Prostate gland (tissue), 2 donors: ENCODE data around the gene TAF4. TPM values are rescaled to one million over a fixed set of nuclear protein-coding genes. Genes with fewer than 3 reads are reported as not detected.

Experiments used
- DNase-seq: peaks from one replicate; pipeline ENCODE4 v3.0.0-alpha.2; 2019; ENCODE audit warnings: low spot score
- H3K27ac ChIP-seq, 2 donors: fragments of 200-600 bp; sonication (generic); 2 replicates each; pipeline ENCODE4 v1.5.1; 2017 to 2019
- H3K27me3 ChIP-seq: fragments of 200-600 bp; sonication (generic); replicated peaks from 2 replicates; pipeline ENCODE4 v1.5.1; 2019; ENCODE audit not compliant: insufficient read depth
- H3K36me3 ChIP-seq, 2 donors: fragments of 200-600 bp; sonication (generic); 1 replicate in 1 of 2; 2 replicates in 1 of 2; pipeline versions ENCODE4 v1.5.1 to v1.8.1; 2017 to 2019
- H3K4me1 ChIP-seq: fragments of 200-600 bp; sonication (generic); replicated peaks from 2 replicates; pipeline ENCODE4 v1.5.1; 2019
- H3K4me3 ChIP-seq, 2 donors: fragments of 200-600 bp; sonication (generic); 2 replicates each; pipeline ENCODE4 v1.5.1; 2017 to 2019
- H3K9me3 ChIP-seq: fragments of 200-600 bp; sonication (generic); 2 replicates; pipeline ENCODE4 v1.5.1; 2017
- POLR2A ChIP-seq: fragments of 450-650 bp; IDR thresholded peaks from one replicate; pipeline ENCODE4 v1.6.1; 2016; ENCODE audit warnings: antibody characterized with exemption, mild to moderate bottlenecking
- POLR2AphosphoS5 ChIP-seq: sonication (generic); formaldehyde crosslinking; IDR thresholded peaks from one replicate; pipeline ENCODE4 v1.6.1; 2017; ENCODE audit warnings: antibody characterized with exemption
- WGBS: methylation state at CpG from one replicate; pipeline ENCODE4 v1.1.5; 2018; 5-methylcytosine and 5-hydroxymethylcytosine counted together
- intact Hi-C: fragments of 100-400 bp; cut with DNase I; formaldehyde crosslinking; loops from one replicate; pipeline ENCODE4 v1.14.2; 2022
- total RNA-seq, 2 donors: library from RNA; depleted of rRNA; stranded (reverse); fragments of >200 nt; gene quantifications; one replicate each; pipeline ENCODE4 v1.1.0, GENCODE V29; 2016
- TF ChIP-seq, protein P1 (sequence below), 4 experiments: fragments of 200-600 bp in 2 of 4; fragments of 450-650 bp in 2 of 4; sonication (generic) in 2 of 4; IDR thresholded peaks; 1 replicate in 3 of 4; 2 replicates in 1 of 4; pipeline ENCODE4 v1.5.1; 2016 to 2019; ENCODE audit warnings: antibody characterized with exemption in 4 of 4, mild to moderate bottlenecking in 2 of 4, moderate library complexity in 2 of 4

Gene TAF4
- total RNA-seq, 2 donors from 2014 or later: 19.9 to 57.1 TPM

DNA sequence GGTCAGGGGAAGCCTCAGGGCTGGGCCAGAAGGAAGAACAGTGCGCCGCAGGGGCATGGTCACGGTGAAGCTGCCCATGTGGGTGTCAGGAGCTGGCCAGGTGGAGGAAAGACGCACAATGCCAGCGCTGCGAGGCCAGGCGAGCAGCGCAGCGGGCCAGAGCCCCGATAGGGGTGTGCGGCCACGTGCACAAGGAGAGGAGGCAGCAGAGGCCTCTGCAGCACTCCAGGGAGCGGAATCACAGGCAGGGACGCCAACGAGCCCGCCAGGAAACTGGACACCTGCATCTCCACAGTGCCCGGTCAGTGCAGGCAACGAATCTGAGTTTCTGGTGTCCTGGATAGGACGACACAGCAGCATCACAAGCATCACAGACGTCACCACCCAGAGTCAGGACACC, 35.7 kb downstream of the TAF4 start:
- no peak overlapping the region for H3K27ac ChIP-seq
- intact Hi-C loops: loop anchor here (5.0 kb wide), 1 partner anchor 32 kb away; no protein-coding TSS in a partner anchor
- no peaks in the 10 kb centered on the region for H3K36me3 ChIP-seq
- peaks cover 3% of the 10 kb centered on the region for H3K4me1 ChIP-seq
- no peak overlapping the region for H3K4me3 ChIP-seq
- TF ChIP-seq POLR2AphosphoS5 (no peak), POLR2A (no peak)
- TF ChIP-seq, protein P1, sequence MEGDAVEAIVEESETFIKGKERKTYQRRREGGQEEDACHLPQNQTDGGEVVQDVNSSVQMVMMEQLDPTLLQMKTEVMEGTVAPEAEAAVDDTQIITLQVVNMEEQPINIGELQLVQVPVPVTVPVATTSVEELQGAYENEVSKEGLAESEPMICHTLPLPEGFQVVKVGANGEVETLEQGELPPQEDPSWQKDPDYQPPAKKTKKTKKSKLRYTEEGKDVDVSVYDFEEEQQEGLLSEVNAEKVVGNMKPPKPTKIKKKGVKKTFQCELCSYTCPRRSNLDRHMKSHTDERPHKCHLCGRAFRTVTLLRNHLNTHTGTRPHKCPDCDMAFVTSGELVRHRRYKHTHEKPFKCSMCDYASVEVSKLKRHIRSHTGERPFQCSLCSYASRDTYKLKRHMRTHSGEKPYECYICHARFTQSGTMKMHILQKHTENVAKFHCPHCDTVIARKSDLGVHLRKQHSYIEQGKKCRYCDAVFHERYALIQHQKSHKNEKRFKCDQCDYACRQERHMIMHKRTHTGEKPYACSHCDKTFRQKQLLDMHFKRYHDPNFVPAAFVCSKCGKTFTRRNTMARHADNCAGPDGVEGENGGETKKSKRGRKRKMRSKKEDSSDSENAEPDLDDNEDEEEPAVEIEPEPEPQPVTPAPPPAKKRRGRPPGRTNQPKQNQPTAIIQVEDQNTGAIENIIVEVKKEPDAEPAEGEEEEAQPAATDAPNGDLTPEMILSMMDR (IDR thresholded peaks at IDR 0.05): no peak
- H3K27me3 ChIP-seq: no peaks in the 10 kb centered on the region
- DNase-seq: no peak
- no peaks in the 10 kb centered on the region for H3K9me3 ChIP-seq
- WGBS: 95% methylated on average over 20 of the region's 20 CpGs

DNA sequence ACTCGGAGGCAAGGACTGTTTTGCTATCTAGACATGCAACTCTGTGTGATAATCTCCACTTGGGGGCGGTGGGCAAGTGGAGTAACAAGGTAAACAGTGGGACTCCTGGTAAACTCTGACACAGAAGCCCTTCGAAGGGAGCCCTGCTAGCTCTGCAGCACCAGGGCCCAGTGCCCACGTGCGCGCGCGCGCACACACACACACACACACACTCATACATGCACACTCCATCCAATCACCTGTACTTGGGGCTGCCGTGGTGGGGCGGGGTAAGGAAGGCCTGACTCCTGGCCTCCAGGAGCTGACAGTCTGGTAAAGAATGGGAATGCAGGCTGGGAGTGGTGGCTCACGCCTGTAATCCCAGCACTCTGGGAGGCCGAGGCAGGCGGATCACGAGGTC, 36.4 kb downstream of the TAF4 start:
- TF ChIP-seq POLR2A: no peak
- TF ChIP-seq POLR2AphosphoS5: no peak
- TF ChIP-seq, protein P1 (IDR thresholded peaks at IDR 0.05): no peak
- Histone ChIP-seq H3K4me1 (peaks cover 3% of the 10 kb centered on the region), H3K36me3 (no peaks in the 10 kb centered on the region), H3K4me3 (no peak overlapping the region), H3K27ac (no peak overlapping the region), H3K27me3 (no peaks in the 10 kb centered on the region), H3K9me3 (no peaks in the 10 kb centered on the region)
- intact Hi-C loops: loop anchor here (5.0 kb wide), 1 partner anchor 33 kb away; no protein-coding TSS in a partner anchor
- 87% methylated on average over 15 of the region's 15 CpGs for whole genome bisulfite sequencing
- no peak for DNase-seq

DNA sequence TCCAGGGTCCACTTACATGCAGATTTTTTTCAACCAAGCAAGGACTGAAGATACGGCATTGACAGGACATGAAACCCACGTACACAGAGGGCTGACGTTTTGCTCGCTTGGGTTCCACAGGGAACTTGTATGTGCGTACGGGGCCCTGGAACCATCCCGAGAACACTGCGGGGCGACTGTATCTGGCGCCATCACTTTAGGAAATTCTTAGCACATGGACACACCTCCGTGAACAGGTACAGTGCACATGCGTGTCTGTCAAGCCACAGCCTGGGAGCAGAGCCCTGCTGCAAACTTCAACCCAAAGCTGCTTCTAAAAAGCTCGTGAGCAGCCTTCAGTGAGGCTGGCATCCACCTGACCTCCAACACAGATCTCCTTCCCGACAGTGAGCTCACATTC, 37.3 kb downstream of the TAF4 start:
- no peak for DNase-seq
- Histone ChIP-seq H3K9me3 (no peaks in the 10 kb centered on the region), H3K4me1 (peaks cover 3% of the 10 kb centered on the region), H3K4me3 (no peak overlapping the region), H3K27me3 (no peaks in the 10 kb centered on the region), H3K36me3 (no peaks in the 10 kb centered on the region), H3K27ac (no peak overlapping the region)
- TF ChIP-seq, protein P1 (IDR thresholded peaks at IDR 0.05): no peak
- TF ChIP-seq POLR2A (no peak), POLR2AphosphoS5 (no peak)
- WGBS: 89% methylated on average over 14 of the region's 14 CpGs
- intact Hi-C loops: loop anchor here (5.0 kb wide), 1 partner anchor 34 kb away; no protein-coding TSS in a partner anchor

DNA sequence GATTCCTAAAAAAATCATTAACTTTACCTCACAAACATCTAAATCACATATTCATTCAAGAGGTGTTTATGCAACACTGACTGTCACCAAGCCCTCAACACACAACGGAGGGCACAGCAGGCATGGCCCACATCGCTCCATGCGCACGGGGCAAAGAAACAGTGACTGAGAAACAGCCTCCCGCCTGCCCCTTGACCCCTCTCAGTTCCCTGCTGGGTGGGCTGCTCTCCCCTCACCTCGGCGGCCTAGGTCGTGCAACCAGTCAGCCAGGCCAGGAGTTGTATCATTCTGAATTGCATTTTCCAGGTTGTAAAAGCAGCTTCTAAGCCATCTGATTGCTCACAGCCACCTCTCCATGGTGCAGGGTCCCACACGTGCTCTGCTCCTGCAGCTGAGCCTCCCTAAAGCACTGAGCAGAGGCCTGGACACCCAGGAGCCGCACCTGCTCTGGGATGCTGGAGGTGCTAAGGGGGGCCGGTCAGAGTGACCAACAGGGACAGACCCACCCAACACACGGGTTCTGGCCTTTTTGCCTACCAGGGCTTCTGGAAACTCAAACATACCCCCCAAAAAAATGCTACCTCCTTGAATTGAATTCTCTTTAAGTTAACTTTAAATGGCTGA, 37.9 kb downstream of the TAF4 start:
- H3K4me3 ChIP-seq: no peak overlapping the region
- H3K27ac ChIP-seq: no peak overlapping the region
- H3K9me3 ChIP-seq: no peaks in the 10 kb centered on the region
- DNase-seq: no peak
- intact Hi-C loops: loop anchor here (2.0 to 5.0 kb wide), 2 partner anchors 34 to 109 kb away; no protein-coding TSS in a partner anchor
- no peaks in the 10 kb centered on the region for H3K27me3 ChIP-seq
- H3K4me1 ChIP-seq: peaks cover 3% of the 10 kb centered on the region
- 88% methylated on average over 12 of the region's 12 CpGs for WGBS
- H3K36me3 ChIP-seq: no peaks in the 10 kb centered on the region
- TF ChIP-seq POLR2AphosphoS5: no peak
- TF ChIP-seq, protein P1 (IDR thresholded peaks at IDR 0.05): no peak
- no peak for TF ChIP-seq POLR2A

DNA sequence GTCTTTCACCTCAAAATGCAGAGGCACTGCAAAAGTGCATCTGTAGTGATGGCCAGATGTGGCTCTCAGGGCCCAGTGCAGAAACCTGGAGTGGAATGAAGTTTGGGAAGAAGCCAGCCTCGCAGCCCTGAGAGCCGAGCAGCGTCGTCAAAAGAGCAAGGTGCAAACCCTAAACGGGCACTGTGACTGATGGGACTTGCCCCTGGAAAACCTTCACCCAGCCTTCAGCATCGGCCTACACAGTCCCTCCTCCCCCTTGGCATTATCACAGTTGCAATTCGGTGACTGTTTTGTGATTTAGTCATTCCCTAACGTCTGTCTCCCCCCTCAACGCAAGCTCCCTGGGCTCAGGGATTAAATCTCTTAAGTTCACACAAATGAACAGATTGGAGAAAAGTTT, 38.6 kb downstream of the TAF4 start:
- WGBS: 55% methylated on average over 9 of the region's 9 CpGs
- Histone ChIP-seq H3K27me3 (no peaks in the 10 kb centered on the region), H3K4me3 (no peak overlapping the region), H3K9me3 (no peaks in the 10 kb centered on the region), H3K4me1 (peaks cover 3% of the 10 kb centered on the region), H3K27ac (no peak overlapping the region), H3K36me3 (no peaks in the 10 kb centered on the region)
- TF ChIP-seq, protein P1 (IDR thresholded peaks at IDR 0.05): no peak
- TF ChIP-seq POLR2A (no peak), POLR2AphosphoS5 (no peak)
- DNase-seq: no peak
- intact Hi-C loops: loop anchor here (2.0 to 5.0 kb wide), 2 partner anchors 35 to 110 kb away; no protein-coding TSS in a partner anchor
